ENCODE results near the gene APP.
"Not testable (repeated sequence)": the region's sequence is repeated elsewhere in the genome, so short reads cannot be mapped to it uniquely, and the experiment has no call there.

Gene APP

DNA sequence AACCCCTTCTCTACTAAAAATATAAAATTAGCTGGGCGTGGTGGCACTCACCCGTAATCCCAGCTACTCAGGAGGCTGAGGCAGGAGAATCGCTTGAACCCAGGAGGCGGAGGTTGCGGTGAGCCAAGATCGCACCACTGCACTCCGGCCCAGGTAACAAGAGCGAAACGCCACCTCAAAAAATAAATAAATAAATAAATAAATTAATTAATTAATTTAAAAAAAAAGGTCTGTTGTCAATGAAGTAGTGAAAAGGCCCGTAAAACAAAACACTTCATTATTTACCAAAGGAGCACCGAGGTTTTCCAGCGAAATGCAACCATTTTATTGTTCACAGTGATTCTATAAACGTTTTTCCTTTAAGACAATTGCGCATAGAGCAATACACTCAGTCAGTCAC, 39.5 kb downstream of the APP start:
- not testable (repeated sequence) for DNase-seq

DNA sequence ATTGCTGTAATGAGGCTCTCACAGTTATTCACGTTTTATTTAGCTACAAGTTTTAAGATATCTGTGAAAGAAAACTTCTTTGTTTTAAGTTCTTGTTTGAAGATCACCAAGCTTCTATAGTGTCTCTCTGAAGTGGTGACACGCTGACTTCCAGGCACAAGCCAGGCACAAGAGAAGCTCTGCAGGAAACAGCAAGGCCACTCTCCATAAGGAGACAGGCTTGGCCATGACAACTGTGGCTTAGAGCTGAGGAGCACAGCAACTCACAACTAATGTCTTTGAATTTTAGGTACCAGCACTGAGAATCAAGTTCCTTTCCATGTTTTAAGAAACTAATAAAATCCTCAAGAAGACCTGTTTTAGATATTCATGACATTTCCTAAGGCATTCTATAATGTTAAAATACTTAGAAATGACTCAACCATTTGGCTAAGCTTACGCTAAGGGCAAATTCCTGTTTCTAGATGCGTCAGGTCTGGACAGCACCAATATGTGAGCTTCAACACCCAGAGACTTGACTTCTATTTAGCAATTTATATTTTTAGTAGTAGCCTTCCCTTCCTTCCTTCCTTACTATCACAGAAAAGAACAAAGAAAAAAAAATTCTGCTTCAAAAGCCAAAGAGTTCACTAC, 40.2 kb downstream of the APP start:
- no peak for DNase-seq
- intact Hi-C loops (cut with DNase I): no loop called here

More for the DNA sequence above, 39.5 kb downstream of the APP start:
- intact Hi-C loops (cut with DNase I): not testable (repeated sequence)

DNA sequence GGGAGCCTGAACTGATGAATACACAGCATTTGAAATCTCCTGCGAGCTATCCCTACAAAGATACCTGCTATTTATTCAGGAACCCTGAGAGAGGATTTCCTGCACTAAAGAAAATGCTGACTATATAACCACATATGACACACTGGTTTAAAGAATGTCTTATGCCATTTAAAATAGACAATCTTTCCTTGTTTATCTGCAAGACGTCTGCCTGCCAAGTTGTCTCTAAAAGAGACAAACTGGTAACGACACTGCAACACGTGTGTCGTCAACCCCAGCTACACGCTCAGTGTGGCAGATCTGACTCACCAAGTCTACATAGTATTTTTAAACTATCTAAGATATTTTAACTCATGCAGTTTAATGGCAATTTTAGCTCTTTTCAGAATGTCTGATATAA, 42.7 kb downstream of the APP start:
- intact Hi-C loops (cut with DNase I): no loop called here
- peak in 2 of 10 donors; percentile 39 to 86 for DNase-seq

DNA sequence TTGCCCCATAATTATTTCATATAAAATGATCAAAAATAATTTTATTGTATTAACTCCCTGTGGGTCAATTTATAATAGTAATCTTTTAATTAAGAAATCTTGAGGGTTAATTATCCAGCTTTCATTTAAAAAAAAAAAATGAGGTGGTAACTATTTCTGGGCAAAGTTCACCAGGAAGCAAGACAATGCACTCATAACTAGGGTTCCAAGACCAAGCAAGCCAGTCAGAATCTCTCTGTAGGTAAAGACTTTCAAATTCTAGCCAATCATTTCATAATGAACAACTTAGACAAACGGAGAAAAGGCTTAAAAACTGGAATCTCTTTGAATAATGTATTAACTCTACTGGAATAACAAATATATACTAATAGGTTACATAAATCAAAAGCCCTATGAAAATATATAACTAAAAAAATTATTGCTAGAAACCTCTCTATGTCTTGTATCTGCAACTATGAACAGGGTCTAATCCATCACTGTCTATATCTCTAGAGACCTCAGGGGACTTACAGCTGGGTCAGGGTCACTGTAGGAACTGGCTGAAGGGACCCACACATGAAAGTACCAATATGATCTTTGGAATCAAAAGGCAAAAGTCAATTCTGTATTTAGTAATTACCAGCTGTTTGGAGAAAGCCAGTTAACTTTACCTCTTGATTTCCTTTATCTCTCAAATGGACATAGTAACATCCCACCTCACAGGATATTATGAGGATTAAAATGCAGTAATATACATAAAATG, 43.3 kb downstream of the APP start:
- intact Hi-C loops (cut with DNase I): no loop called here
- no peak for DNase-seq

DNA sequence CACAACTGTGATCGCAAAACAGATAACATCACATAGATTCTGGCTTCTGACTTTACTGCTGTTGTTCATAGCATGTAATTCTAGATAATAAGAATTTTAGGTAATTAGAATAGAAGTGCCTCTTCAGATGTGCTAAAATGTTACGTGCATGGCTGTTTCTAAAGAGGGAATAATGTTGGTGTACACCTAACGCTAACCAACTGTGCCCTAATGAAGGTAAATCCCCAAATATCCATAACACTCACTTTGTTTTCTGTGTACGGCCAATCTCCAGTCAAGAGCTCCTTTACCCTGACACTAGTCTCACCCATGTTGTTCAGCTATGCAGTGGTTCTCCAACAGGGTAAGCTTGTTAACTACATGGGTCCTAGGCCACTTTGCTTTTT, 44.4 kb downstream of the APP start:
- intact Hi-C loops (cut with DNase I): no loop called here
- DNase-seq: no peak

DNA sequence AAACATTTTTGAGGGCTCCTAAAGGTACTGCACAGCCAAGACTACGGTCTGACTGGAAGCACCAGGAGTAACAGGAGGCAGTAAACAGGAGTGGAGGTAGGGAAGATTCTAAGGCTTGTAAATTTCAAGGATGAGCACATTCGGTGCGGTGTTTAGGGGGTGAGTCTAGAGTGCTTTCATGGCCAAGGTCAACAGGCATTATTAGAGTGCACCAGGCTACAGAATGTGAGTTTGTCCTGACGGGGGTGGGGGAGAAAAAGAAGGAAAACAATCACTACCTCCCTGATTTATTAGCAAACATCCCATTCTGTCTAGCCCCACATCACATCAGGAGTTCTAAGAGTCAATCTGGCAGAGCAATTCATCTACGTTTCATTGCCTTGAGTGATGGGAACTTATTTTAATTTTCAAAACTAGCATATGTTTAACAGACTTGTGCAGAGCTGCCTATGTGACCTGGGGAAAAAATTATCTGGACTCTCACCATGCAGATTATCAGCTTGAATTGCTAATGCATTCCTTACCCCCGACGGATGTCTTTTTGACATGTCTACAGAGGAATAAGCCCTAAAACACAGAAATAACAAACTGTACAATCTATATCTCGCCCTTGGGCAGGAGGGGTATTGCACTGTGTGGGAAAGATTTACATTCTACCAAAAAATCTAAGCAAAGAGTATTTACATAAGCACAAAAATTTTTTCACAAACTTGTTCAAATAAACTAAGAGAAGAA, 45.0 kb downstream of the APP start:
- intact Hi-C loops (cut with DNase I): no loop called here
- no peak for DNase-seq

DNA sequence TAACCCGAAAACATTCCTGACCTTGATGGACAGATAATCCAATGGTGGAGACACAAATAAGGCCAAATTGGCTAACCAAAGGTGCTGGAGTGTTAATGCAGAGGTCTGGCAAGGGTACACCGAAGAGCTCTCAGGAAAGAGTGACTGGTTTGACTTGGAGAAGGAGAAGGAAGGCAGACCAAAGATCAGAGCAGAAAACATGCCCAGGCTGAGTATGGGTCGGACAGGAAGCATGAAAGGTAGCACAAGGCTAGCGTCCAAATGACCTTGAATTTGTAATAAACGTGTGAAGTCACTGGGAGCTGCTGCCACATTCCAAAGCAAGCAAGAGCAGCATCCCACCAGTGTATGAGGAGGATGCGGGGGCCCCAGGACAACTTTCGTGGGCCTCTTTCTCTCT, 45.7 kb downstream of the APP start:
- DNase-seq: no peak
- intact Hi-C loops (cut with DNase I): no loop called here

DNA sequence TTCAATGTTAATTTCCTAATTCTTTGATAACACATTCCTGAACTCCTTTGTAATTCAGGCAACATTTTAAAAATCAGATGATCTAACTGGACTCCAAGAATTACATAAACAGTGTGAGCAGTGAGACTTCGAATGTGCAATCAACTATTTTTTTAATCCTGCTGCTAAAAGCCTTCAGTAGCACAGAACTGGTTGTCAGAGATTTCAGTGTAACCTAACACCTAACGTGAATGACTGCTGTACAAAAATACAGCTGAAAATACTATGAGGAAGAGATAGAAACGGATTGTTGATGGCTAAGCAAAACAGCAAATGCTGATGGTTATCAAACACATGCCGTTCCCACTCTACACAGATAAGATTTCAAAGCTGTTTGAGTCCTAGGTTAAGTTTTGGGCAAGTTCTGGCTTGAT, 46.1 kb downstream of the APP start:
- DNase-seq: no peak
- intact Hi-C loops (cut with DNase I): no loop called here

DNA sequence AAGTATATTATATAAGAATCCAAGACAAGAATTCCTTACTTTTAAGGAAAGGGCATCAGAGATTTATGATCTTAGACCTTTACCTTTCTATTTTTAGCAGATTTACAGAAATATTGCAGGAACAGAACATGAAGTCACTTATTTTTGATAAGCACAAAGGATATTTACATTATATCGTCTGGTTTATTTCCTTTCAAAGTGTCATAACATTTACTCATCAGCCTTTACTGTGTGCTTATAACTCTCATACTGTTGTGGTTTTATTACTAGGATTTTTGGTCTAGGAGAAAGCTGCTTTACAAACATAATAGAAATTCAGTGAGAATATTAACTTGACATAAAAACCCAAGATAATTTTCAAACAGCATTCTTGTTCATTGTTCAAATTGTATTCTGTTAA, 47.6 kb downstream of the APP start:
- DNase-seq: no peak
- intact Hi-C loops (cut with DNase I): no loop called here

DNA sequence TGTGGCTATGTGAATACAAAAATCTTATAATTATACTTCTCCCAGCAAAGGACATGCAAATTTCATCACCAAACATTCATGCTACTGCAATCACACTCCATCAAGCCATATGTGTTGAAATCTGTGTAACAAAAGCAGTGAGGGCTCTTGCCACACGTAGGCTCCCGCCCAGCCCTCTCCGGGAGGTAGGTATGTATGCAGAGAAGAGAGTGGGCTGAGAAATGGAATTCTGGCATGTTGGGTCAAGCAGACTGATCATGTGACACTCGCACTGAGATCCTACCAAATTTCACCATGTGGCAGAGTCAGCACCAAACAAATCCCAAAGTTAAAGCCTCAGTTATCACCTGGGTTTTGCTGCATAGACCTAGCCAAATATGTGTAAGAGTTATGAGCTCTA, 49.7 kb downstream of the APP start:
- intact Hi-C loops (cut with DNase I): no loop called here
- no peak for DNase-seq

DNA sequence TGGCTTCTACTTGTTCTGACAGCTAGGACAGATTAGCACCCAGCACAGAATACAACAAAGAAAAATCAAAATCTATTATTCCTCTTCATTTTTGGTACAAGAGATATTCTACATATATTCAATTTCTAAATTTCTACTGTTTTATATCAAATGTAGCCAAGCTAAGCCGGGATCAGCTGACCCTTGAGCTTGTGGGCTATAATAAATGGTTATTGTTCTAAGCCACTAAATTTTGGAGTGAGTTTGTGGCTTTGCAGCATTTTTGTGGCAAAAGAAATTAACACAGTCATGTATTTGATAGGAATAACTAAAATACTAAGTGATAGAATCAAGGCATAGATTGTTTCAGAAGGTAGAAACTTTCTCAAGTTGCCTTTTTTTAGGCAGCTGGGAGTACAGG, 50.7 kb downstream of the APP start:
- intact Hi-C loops (cut with DNase I): loop anchor here (5.0 kb wide), 1 partner anchor 47 kb away; no protein-coding TSS in a partner anchor

DNA sequence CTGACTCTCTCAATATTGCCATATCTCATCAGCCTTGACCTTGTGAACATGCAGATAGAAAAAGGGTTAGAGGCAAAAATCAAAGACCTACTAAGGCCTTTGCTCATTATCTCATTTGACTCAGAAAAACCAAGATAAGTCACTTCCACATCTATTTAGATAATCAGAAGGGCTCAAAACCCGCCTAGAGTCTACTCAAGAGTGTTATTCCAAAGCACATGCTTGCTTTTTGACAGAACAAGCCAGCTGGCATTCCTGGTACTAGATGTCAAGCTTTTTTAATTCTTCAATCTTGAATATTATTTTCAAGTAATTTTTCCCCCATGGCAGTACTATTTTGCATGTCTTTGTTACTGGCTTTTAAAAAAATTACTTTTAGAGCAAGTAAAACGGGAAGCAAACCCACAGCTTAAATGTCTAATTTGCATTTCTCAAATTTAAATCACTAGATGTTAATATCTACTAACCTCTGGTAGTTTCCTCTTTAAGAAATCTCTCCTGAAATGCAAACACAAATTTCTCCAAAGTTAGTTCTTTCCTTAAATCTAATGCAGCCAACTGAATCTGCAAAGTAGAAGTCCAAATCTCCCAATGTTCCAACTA, 51.5 kb downstream of the APP start:
- DNase-seq: no peak
- intact Hi-C loops (cut with DNase I): loop anchor here (5.0 kb wide), 1 partner anchor 48 kb away; no protein-coding TSS in a partner anchor

More for the DNA sequence above, 50.7 kb downstream of the APP start:
- DNase-seq: no peak

DNA sequence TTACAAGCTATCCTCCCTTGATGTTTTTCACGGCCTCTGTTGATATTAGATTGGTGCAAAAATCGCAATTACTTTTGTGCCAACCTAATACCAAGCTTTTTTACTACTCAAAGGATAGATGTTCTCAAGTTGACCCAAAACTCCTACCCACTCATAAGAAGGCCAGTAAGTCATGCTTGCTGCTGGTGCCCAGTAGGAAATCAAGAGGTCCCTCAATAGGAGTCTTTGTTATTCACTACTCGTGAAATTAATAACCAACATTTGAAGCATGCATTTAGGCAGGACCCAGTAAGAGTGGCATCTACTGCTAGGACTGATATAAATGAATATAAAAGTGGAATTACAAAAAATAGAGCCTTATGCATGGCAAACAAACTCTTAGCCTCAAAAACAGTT, 52.6 kb downstream of the APP start:
- no peak for DNase-seq
- intact Hi-C loops (cut with DNase I): loop anchor here (5.0 kb wide), 1 partner anchor 49 kb away; no protein-coding TSS in a partner anchor

DNA sequence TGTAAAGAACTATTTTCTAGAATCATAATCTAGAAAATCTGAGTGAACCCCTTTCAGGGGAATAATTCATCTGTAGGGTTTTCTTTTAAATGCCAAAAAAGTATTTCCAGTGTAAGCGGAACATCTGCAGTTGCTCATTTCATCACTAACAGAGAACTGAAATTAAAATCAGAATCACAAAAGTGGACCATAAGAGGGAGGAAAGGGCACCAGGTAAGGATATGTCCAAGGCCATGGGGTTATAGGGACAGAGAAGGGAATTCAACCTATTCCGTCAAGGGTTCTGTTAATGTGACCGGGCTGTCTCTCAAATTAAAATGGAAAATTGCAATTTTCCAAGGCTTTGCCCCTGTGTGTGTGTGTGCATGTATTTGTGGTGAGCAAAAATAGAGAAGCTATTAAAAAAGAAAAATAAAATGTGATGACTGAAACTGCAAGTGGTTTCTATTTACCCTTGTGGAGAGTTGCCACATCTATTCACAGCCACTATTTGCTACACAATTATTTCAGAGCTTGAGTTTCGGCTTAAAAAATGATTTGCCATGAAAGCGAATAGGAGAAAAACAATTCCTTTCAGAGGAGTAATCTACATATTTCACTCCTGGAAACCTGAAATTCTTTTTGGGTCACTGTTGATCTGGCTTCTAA, 53.1 kb downstream of the APP start:
- DNase-seq: no peak
- intact Hi-C loops (cut with DNase I): loop anchor here (5.0 kb wide), 1 partner anchor 50 kb away; no protein-coding TSS in a partner anchor

DNA sequence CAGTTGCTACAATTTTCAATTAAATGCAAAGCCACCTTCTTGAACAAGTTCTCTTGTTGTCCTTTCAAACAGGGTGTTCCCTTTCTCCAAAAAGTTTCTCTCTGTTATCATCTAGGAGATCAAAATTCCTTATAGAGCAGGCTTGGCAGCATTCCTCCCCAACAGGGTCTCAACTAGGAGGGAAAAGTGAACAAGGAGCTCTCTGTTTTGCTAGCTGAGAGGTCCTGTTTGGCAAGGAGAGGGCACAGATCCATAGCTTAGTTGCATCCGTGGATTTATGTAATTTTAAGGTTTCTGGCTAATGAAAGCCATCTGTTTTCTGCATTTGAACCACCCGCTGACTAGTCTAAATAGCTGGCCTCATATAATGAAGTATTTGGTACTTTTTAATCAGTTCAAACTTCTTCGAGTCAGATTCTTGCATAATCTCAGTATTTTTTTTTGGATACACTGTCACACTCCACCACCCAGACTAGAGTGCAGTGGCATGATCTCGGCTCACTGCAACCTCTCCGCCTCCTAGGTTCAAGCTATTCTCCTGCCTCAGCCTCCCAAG, 54.0 kb downstream of the APP start:
- intact Hi-C loops (cut with DNase I): loop anchor here (5.0 kb wide), 1 partner anchor 51 kb away; no protein-coding TSS in a partner anchor
- DNase-seq: no peak

DNA sequence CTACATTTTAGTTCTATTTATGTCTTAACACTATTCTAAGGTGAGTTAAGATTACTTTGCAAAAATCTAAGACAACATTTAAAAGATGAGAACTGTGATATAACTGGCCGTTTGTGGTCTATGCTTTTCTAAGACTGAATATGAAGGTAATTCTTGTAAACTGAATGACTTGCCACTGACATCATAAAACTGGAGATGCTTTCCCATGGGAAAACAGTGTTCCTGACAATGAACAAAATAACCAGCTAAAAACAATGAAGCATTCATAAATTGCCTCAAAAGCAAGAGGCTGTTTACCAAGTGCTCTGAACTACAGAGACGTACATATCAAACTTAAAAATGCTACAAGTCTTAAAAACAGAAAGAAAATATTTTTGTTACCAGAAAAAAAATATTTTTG, 54.7 kb downstream of the APP start:
- intact Hi-C loops (cut with DNase I): loop anchor here (5.0 kb wide), 1 partner anchor 51 kb away; no protein-coding TSS in a partner anchor
- DNase-seq: no peak

DNA sequence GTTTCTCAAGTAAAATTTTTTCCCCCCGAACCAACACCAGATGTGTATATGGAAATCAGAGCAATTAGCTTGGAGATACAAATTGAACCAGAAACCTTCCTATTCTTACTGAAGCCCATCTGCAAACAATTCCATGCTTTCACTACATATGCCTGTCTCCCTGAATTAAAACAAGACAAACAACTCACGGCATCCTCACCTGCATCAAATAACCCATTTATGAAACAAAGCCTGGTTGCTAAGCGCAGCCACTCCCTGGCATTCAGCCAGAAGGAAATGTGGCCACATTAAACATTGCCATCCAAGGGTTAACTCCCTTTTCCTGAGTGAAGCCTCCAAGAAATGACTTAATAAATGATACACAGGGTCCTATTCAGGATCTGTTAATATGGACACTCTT, 55.3 kb downstream of the APP start:
- DNase-seq: no peak
- intact Hi-C loops (cut with DNase I): loop anchor here (5.0 kb wide), 1 partner anchor 52 kb away; no protein-coding TSS in a partner anchor

DNA sequence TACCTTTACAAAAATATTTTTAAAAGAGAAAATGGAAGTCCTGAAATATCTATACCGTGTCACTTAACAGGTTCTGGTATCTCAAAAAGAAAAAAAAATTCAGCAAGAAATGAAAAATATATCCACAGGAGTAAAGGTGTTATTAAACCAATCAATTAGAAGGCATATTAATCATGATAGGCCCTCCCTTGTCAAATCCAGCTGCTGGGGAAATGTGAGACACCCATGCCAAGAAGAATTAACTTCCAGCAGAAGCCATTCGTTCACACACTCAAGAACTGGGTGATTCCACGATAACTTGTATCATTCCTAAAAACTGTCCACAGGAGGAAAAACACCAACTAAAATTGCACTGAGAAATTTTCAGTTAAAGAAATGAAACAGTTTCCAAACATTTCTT, 57.6 kb downstream of the APP start:
- intact Hi-C loops (cut with DNase I): no loop called here
- DNase-seq: no peak

DNA sequence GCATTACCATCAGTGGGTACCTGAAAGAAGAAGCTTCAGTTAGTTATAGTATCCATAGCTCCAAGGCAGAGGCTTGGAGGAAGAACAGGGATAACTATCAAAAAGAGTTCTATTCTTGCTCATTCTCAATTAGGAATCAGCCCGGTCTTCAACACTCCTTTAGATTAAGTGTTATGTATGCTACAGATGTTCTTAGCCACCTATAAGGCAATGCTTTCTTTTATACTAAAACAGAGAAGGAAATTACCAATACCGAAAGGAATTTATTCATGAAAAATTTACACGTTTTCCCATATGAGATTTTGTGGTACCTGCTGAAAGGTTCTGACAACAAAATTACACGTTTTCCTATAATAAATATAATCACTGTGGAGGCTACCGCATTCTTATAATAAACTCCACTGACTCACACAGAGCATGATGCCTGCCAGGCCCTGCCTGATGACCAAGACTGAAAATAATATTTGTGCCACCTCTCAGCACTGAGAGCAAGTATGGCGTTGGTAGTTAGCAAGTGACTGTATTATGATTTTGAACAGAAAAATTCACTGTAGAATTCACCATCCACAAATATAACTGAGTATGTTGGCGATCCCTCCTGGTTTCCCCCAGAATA, 58.3 kb downstream of the APP start:
- no peak for DNase-seq
- intact Hi-C loops (cut with DNase I): no loop called here

DNA sequence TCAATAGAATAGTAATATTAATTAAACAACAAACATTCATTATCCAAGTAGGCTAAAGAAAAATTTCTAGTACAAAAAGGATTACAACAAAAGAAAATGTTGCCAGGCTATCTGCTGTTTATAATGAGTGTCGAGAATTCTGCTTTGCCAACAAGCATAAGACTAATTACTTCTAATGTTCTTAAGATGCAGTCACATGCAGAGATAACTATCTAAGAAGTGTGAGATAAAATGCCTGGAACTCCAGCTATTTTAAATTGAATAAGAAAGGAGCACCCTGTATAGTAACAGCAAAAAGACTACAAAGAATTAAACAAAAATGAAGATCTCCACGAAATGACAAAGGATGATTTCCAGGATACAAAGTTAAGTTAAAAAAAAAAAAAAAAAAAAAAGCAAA, 59.9 kb downstream of the APP start:
- intact Hi-C loops (cut with DNase I): no loop called here
- DNase-seq: no peak

Measured in posterior cingulate gyrus (tissue), 11 donors.